ENCODE measurements around the gene MAP1LC3B.

- no peak for TF ChIP-seq POLR2A (IDR thresholded peaks at IDR 0.05; ENCODE audit: low read depth, low read length)
- no peak for TF ChIP-seq TAF1 (IDR thresholded peaks at IDR 0.05; ENCODE audit: low read depth, low read length)
- TF ChIP-seq POLR2AphosphoS5 (IDR thresholded peaks at IDR 0.05; ENCODE audit: low read depth, low read length) = no peak
- no peak for TF ChIP-seq SPI1 (IDR thresholded peaks at IDR 0.05; ENCODE audit: low read depth, low read length)
- no peak for TF ChIP-seq POU2F2 (IDR thresholded peaks at IDR 0.05; ENCODE audit: low read depth, low read length)
Measured at GRCh38 chr16:87441886-87442580, 49.9 kb downstream of the MAP1LC3B start.

Data from GM12891 (cell line).